HepG2 (cell line): ENCODE results near the gene KAZN. TPM values are rescaled to one million over a fixed set of nuclear protein-coding genes. Genes with fewer than 3 reads are reported as not detected.

ENCODE experiments used
- ATAC-seq: fragments of 200-7000 bp; cut with Tn5 transposase; 3 replicates; pipeline ENCODE4 v1.9.1; 2020; ENCODE audit warnings: mild to moderate bottlenecking, moderate library complexity
- BruUV-seq: library from RNA; stranded (reverse); fragments of 400-500 nt; replicated peaks from 2 replicates; lab custom pipeline; 2021; lab: Mats Ljungman, UMichigan
- CTCF ChIA-PET: fragments of 300-600 bp; formaldehyde crosslinking; extraction: SDS; loops from one replicate; lab custom pipeline; 2021; ENCODE audit warnings: low total read pairs, inconsistent platforms, low intra/inter-chr PET ratio; lab: Yijun Ruan, JAX
- POLR2A ChIA-PET: fragments of 350-600 bp; sonication (Branson Sonifier 250); formaldehyde crosslinking; loops from one replicate; lab custom pipeline; 2020; ENCODE audit warnings: antibody characterized with exemption, inconsistent platforms; lab: Yijun Ruan, JAX
- DNase-seq: peaks from one replicate; pipeline ENCODE4 v3.0.0-alpha.2; 2015; ENCODE audit warnings: low spot score
- FAIRE-seq: peaks from 3 replicates; lab custom pipeline; 2011; peaks lifted over from hg19 to GRCh38; lab: Jason Lieb, UNC
- H2AFZ ChIP-seq: one replicate; pipeline ENCODE4 v1.6.1; 2011; ENCODE audit warnings: low read length, inconsistent platforms
- H3K27ac ChIP-seq: fragments of 300-600 bp; 3 replicates; pipeline ENCODE4 v1.8.0; 2011; ENCODE audit warnings: mixed run types, mild to moderate bottlenecking, mixed read lengths, low read length, inconsistent platforms; ENCODE audit not compliant: insufficient read depth; ENCODE audit errors: extremely low read length
- H3K27me3 ChIP-seq, 2 experiments: fragments of 200-600 bp in 1 of 2; 2 replicates in 1 of 2; 3 replicates in 1 of 2; pipeline versions ENCODE4 v1.6.0 to v1.8.0; 2011; ENCODE audit warnings: low read length in 2 of 2, mild to moderate bottlenecking in 2 of 2, moderate library complexity in 2 of 2, inconsistent platforms in 1 of 2; ENCODE audit not compliant: insufficient read depth in 2 of 2, control insufficient read depth in 1 of 2
- H3K36me3 ChIP-seq, 2 experiments: fragments of 200-600 bp in 1 of 2; replicated peaks in 1 of 2; 2 replicates in 1 of 2; 3 replicates in 1 of 2; pipeline versions ENCODE4 v1.5.1 to v1.8.0; 2011; ENCODE audit warnings: low read length in 2 of 2, inconsistent platforms in 1 of 2; ENCODE audit not compliant: insufficient read depth in 2 of 2, control insufficient read depth in 1 of 2
- H3K4me1 ChIP-seq: 2 replicates; pipeline ENCODE4 v1.5.1; 2012; ENCODE audit warnings: low read length, inconsistent platforms; ENCODE audit not compliant: insufficient read depth
- H3K4me2 ChIP-seq: 2 replicates; pipeline ENCODE4 v1.6.0; 2011; ENCODE audit warnings: low read depth, low read length, inconsistent platforms
- H3K4me3 ChIP-seq, 3 experiments: fragments of 200-600 bp in 1 of 3; sonication (generic), shearing (Covaris generic) in 1 of 3; replicated peaks in 1 of 3; 2 replicates each; pipeline ENCODE4 v1.5.1; 2011 to 2016; ENCODE audit warnings: low read length in 3 of 3, inconsistent platforms in 2 of 3, low read depth in 2 of 3, mild to moderate bottlenecking in 2 of 3, control low read depth in 1 of 3, mixed read lengths in 1 of 3; ENCODE audit not compliant: insufficient read depth in 1 of 3
- H3K79me2 ChIP-seq: one replicate; pipeline ENCODE4 v1.6.1; 2011; ENCODE audit warnings: low read length, inconsistent platforms; ENCODE audit not compliant: insufficient read depth
- H3K9ac ChIP-seq: 2 replicates; pipeline ENCODE4 v1.6.0; 2011; ENCODE audit warnings: mild to moderate bottlenecking, low read depth, low read length, inconsistent platforms; ENCODE audit not compliant: insufficient read depth
- H3K9me3 ChIP-seq: 2 replicates; pipeline ENCODE4 v1.5.1; 2012; ENCODE audit warnings: mild to moderate bottlenecking, low read length
- H4K20me1 ChIP-seq: 2 replicates; pipeline ENCODE4 v1.6.0; 2011; ENCODE audit warnings: inconsistent platforms, mild to moderate bottlenecking, low read length, moderate library complexity; ENCODE audit not compliant: insufficient read depth
- ADNP ChIP-seq: sonication (generic); formaldehyde crosslinking; IDR thresholded peaks from 2 replicates; pipeline ENCODE4 v1.4.0; 2020; ENCODE audit warnings: missing genetic modification reagents
- EHMT2 ChIP-seq: fragments of 200-600 bp; sonication (generic); IDR thresholded peaks from 2 replicates; pipeline ENCODE4 v1.7.0; 2017; ENCODE audit warnings: antibody characterized with exemption, low read depth, low read length, borderline replicate concordance
- KAT7 ChIP-seq: IDR thresholded peaks from 2 replicates; pipeline ENCODE4 v1.6.1; 2018; ENCODE audit warnings: borderline replicate concordance, missing compliant biosample characterization
- RELA ChIP-seq: sonication (generic); formaldehyde crosslinking; IDR thresholded peaks from 2 replicates; pipeline ENCODE4 v1.4.0; 2020; ENCODE audit warnings: missing genetic modification reagents
- SETDB1 ChIP-seq: sonication (generic); formaldehyde crosslinking; IDR thresholded peaks from 2 replicates; pipeline ENCODE4 v1.5.1; 2020; ENCODE audit warnings: missing genetic modification reagents, mild to moderate bottlenecking, borderline replicate concordance
- SMAD3 ChIP-seq: sonication (generic); formaldehyde crosslinking; IDR thresholded peaks from 2 replicates; pipeline ENCODE4 v1.4.0; 2020; ENCODE audit warnings: missing genetic modification reagents
- SP1 ChIP-seq, 2 experiments: fragments of 450-650 bp in 1 of 2; sonication (generic) in 1 of 2; formaldehyde crosslinking in 1 of 2; IDR thresholded peaks; 2 replicates each; pipeline versions ENCODE4 v1.4.0 to v1.6.1; 2016 to 2020; ENCODE audit warnings: missing genetic modification reagents in 1 of 2
- STAG1 ChIP-seq: sonication (generic); formaldehyde crosslinking; IDR thresholded peaks from 2 replicates; pipeline ENCODE4 v1.4.0; 2020; ENCODE audit warnings: missing genetic modification reagents
- U2AF1 ChIP-seq: fragments of 200-400 bp; formaldehyde crosslinking; optimal IDR thresholded peaks from 2 replicates; pipeline ENCODE3; 2017; ENCODE audit warnings: mild to moderate bottlenecking, low read depth, low read length
- ZEB1 ChIP-seq: IDR thresholded peaks from 2 replicates; pipeline ENCODE4 v1.6.1; 2012; ENCODE audit warnings: mild to moderate bottlenecking, low read depth, inconsistent platforms; ENCODE audit not compliant: insufficient replicate concordance
- ZFP82 ChIP-seq: sonication (generic); formaldehyde crosslinking; IDR thresholded peaks from 2 replicates; pipeline ENCODE4 v1.5.1; 2020; ENCODE audit warnings: mild to moderate bottlenecking, missing genetic modification reagents, borderline replicate concordance
- ZKSCAN8 ChIP-seq: IDR thresholded peaks from 2 replicates; pipeline ENCODE4 v1.6.1; 2016; ENCODE audit warnings: borderline replicate concordance, missing genetic modification reagents, missing compliant biosample characterization
- ZNF660 ChIP-seq: sonication (generic); formaldehyde crosslinking; IDR thresholded peaks from 2 replicates; pipeline ENCODE4 v1.5.1; 2020; ENCODE audit warnings: mild to moderate bottlenecking, low read depth, missing genetic modification reagents, borderline replicate concordance
- ZNF850 ChIP-seq: sonication (generic); formaldehyde crosslinking; conservative IDR thresholded peaks from 2 replicates; pipeline ENCODE4 v1.9.0; 2021; ENCODE audit warnings: mild to moderate bottlenecking, missing genetic modification reagents
- WGBS: methylation state at CpG from one replicate; pipeline ENCODE4 v1.1.6; 2017; ENCODE audit warnings: low lambda C conversion rate; 5-methylcytosine and 5-hydroxymethylcytosine counted together
- in situ Hi-C: cut with HindIII; loops from 2 replicates; pipeline ENCODE4 v1.10.0; 2017; ENCODE audit warnings: low pct_unique_long_range_greater_than_20kb; ENCODE audit not compliant: extremely low pct_ligation_motif_present
- intact Hi-C: fragments of 100-400 bp; cut with micrococcal nuclease; formaldehyde crosslinking; loops from one replicate; pipeline ENCODE4 v1.10.0; 2022; ENCODE audit not compliant: unreplicated experiment
- polyA plus RNA-seq, 8 experiments: library from polyadenylated mRNA; depleted of rRNA in 3 of 8; stranded (reverse) in 7 of 8; unstranded in 1 of 8; fragments of >200 nt; fragmentation: Illumina TruSeq in 4 of 8; extraction: Trizol in 4 of 8; gene quantifications; 2 replicates each; pipeline versions ENCODE4 v1.2.1 to v1.2.3, GENCODE V29; 2011 to 2016; ENCODE audit warnings: low read depth in 4 of 8, missing spikeins in 1 of 8, mixed read lengths in 1 of 8; ENCODE audit not compliant: insufficient read depth in 1 of 8
- total RNA-seq, 5 experiments: library from RNA; depleted of rRNA; stranded (reverse); fragments of >200 nt; fragmentation: Illumina TruSeq; extraction: Trizol; gene quantifications; 2 replicates each; pipeline ENCODE4 v1.2.3, GENCODE V29; 2016; ENCODE audit warnings: low read depth in 1 of 5
- TF ChIP-seq, protein P1 (sequence below): sonication (generic); formaldehyde crosslinking; IDR thresholded peaks from 2 replicates; pipeline ENCODE4 v1.9.0; 2021; ENCODE audit warnings: missing genetic modification reagents, borderline replicate concordance
- TF ChIP-seq, protein P2 (sequence below): sonication (generic); formaldehyde crosslinking; IDR thresholded peaks from 2 replicates; pipeline ENCODE4 v1.5.1; 2020; ENCODE audit warnings: mild to moderate bottlenecking, missing genetic modification reagents
- TF ChIP-seq, protein P3 (sequence below): IDR thresholded peaks from 2 replicates; pipeline ENCODE4 v1.6.1; 2016; ENCODE audit warnings: low read depth, control low read depth

The KAZN gene
- total and polyA plus RNA-seq, 2 of the 13 experiments (the other 11 are each of a cell fraction or from before 2014, with no cell fraction given) = 10.4 to 13.5 TPM

DNA sequence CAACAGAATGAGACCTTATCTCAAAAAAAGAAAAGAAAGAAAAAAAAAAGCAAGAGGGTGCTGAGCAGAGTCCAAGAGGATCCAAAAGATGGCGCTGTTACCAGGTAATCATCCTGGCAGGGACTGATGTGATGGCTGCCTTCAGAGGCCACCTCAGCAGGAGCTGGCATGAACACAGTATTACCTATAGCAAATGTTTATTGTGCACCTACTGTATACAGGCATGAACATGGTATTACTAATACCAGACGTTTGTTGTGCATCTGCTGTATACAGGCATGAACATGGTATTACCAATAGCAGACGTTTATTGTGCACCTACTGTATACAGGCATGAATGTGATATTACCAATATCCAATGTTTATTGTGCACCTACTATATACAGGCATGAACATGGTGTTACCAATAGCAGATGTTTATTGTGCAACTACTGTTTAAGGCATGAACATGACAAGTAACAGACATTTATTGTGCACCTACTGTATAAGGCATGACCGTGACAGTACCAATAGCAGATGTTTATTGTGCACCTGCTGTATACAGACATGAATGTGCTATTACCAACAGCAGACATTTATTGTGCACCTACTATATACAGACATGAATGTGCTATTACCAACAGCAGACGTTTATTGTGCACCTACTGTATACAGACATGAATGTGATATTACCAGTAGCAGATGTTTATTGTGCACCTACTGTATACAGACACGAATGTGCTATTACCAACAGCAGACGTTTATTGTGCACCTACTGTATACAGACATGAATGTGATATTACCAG is 439.9 kb downstream of the KAZN start:
- ChIA-PET POLR2A (no interaction called here), CTCF (interaction anchor here (1.4 kb wide), 1 partner anchor 62 kb away, joined by 6 read pairs; no protein-coding TSS in a partner anchor)
- 77% methylated on average over 7 of the region's 7 CpGs for WGBS
- Histone ChIP-seq H3K79me2 (no peaks in the 10 kb centered on the region), H3K9me3 (no peaks in the 10 kb centered on the region), H3K9ac (no peak overlapping the region), H3K4me3 (no peak overlapping the region), H3K36me3 (peaks cover 14 to 52% of the 10 kb centered on the region in 2 experiments), H4K20me1 (peaks cover 13% of the 10 kb centered on the region), H3K27me3 (no peaks in the 10 kb centered on the region), H3K4me1 (no peaks in the 10 kb centered on the region), H2AFZ (no peak overlapping the region), H3K4me2 (no peak overlapping the region), H3K27ac (no peak overlapping the region)
- intact Hi-C loops (no loop called here), in situ Hi-C loops (loop anchor here (25.0 kb wide), 3 partner anchors 126 to 1076 kb away; no protein-coding TSS in a partner anchor)
- peak; percentile 74 for ATAC-seq
- peak; percentile 70 for FAIRE-seq
- DNase-seq = peak; percentile 61
- no TSS peak for BruUV-seq
- no peak for TF ChIP-seq ZNF850 (CRISPR knock-in tag)
- no peak for TF ChIP-seq ADNP (CRISPR knock-in tag)
- peak; percentile 100 for TF ChIP-seq ZKSCAN8 (CRISPR knock-in tag)
- TF ChIP-seq RELA (CRISPR knock-in tag) = no peak
- TF ChIP-seq U2AF1 = no peak
- TF ChIP-seq, protein P1, sequence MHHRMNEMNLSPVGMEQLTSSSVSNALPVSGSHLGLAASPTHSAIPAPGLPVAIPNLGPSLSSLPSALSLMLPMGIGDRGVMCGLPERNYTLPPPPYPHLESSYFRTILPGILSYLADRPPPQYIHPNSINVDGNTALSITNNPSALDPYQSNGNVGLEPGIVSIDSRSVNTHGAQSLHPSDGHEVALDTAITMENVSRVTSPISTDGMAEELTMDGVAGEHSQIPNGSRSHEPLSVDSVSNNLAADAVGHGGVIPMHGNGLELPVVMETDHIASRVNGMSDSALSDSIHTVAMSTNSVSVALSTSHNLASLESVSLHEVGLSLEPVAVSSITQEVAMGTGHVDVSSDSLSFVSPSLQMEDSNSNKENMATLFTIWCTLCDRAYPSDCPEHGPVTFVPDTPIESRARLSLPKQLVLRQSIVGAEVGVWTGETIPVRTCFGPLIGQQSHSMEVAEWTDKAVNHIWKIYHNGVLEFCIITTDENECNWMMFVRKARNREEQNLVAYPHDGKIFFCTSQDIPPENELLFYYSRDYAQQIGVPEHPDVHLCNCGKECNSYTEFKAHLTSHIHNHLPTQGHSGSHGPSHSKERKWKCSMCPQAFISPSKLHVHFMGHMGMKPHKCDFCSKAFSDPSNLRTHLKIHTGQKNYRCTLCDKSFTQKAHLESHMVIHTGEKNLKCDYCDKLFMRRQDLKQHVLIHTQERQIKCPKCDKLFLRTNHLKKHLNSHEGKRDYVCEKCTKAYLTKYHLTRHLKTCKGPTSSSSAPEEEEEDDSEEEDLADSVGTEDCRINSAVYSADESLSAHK = no peak
- no peak for TF ChIP-seq ZEB1
- TF ChIP-seq SMAD3 (CRISPR knock-in tag) = no peak
- TF ChIP-seq EHMT2 = no peak
- TF ChIP-seq KAT7 (CRISPR knock-in tag) = no peak
- TF ChIP-seq SP1 (IDR thresholded peaks at IDR 0.05) = no peak
- TF ChIP-seq SP1 (CRISPR knock-in tag; IDR thresholded peaks at IDR 0.05) = peak; percentile 13; the same call in 1 of the 2 replicates
- TF ChIP-seq, protein P2, sequence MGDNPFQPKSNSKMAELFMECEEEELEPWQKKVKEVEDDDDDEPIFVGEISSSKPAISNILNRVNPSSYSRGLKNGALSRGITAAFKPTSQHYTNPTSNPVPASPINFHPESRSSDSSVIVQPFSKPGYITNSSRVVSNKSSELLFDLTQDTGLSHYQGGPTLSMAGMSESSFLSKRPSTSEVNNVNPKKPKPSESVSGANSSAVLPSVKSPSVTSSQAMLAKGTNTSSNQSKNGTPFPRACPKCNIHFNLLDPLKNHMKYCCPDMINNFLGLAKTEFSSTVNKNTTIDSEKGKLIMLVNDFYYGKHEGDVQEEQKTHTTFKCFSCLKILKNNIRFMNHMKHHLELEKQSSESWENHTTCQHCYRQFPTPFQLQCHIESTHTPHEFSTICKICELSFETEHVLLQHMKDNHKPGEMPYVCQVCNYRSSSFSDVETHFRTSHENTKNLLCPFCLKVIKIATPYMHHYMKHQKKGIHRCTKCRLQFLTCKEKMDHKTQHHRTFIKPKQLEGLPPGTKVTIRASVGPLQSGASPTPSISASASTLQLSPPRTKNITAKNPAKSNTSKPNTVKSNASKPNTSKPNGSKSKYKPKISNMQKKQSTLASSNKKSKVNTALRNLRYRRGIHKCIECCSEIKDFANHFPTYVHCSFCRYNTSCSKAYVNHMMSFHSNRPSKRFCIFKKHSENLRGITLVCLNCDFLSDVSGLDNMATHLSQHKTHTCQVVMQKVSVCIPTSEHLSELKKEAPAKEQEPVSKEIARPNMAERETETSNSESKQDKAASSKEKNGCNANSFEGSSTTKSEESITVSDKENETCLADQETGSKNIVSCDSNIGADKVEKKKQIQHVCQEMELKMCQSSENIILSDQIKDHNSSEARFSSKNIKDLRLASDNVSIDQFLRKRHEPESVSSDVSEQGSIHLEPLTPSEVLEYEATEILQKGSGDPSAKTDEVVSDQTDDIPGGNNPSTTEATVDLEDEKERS (CRISPR knock-in tag) = 0 out of 2 replicates have a peak, but pooled peaks have one; percentile 38
- TF ChIP-seq SETDB1 (CRISPR knock-in tag) = no peak
- peak; percentile 18; the same call in 1 of the 2 replicates for TF ChIP-seq STAG1 (CRISPR knock-in tag)
- TF ChIP-seq ZNF660 (CRISPR knock-in tag) = no peak
- TF ChIP-seq ZFP82 (CRISPR knock-in tag) = no peak
- TF ChIP-seq, protein P3, sequence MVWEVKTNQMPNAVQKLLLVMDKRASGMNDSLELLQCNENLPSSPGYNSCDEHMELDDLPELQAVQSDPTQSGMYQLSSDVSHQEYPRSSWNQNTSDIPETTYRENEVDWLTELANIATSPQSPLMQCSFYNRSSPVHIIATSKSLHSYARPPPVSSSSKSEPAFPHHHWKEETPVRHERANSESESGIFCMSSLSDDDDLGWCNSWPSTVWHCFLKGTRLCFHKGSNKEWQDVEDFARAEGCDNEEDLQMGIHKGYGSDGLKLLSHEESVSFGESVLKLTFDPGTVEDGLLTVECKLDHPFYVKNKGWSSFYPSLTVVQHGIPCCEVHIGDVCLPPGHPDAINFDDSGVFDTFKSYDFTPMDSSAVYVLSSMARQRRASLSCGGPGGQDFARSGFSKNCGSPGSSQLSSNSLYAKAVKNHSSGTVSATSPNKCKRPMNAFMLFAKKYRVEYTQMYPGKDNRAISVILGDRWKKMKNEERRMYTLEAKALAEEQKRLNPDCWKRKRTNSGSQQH (CRISPR knock-in tag) = no peak
